Colon (tissue), 2 donors: ENCODE results near the gene ERI3.

Experiments used
- FAIRE-seq: peaks from 2 replicates; lab custom pipeline; 2012; peaks lifted over from hg19 to GRCh38; lab: Jason Lieb, UNC
- donor health status: control.
- donor health status: control.

Gene ERI3

GRCh38 chr1:44354840-44355581, at the start of gene ERI3:
Gene ERI3, minus strand, starts transcription at chr1:44355257. Its CDS starts 231 bp downstream, at chr1:44355026.
- no peak for FAIRE-seq

GRCh38 chr1:44401256-44402228, 46.5 kb upstream of the ERI3 start:
- FAIRE-seq, result no peak

GRCh38 chr1:44390277-44390676, 35.2 kb upstream of the ERI3 start:
- FAIRE-seq, result no peak

- no peak for FAIRE-seq
These were observed 34.4 kb upstream of the ERI3 start for GRCh38 chr1:44389437-44389836.

GRCh38 chr1:44388551-44388950, 33.5 kb upstream of the ERI3 start:
- no peak for FAIRE-seq

- FAIRE-seq, result no peak
These were observed 25.7 kb upstream of the ERI3 start for GRCh38 chr1:44380666-44381177.

GRCh38 chr1:44377925-44378784, 23.1 kb upstream of the ERI3 start:
- no peak for FAIRE-seq

- FAIRE-seq, result no peak
These were observed 20.5 kb upstream of the ERI3 start for GRCh38 chr1:44375547-44375946.

- FAIRE-seq, result no peak
These were observed 16.1 kb upstream of the ERI3 start for GRCh38 chr1:44371206-44371605.

GRCh38 chr1:44368471-44369151, 13.6 kb upstream of the ERI3 start:
- no peak for FAIRE-seq

- no peak for FAIRE-seq
These were observed 12.9 kb upstream of the ERI3 start for GRCh38 chr1:44367944-44368343.

GRCh38 chr1:44366371-44366975, 11.4 kb upstream of the ERI3 start:
- FAIRE-seq, result no peak

- FAIRE-seq, result no peak
These were observed 6.4 kb upstream of the ERI3 start for GRCh38 chr1:44361478-44361877.

GRCh38 chr1:44359234-44359935, 4.3 kb upstream of the ERI3 start:
- FAIRE-seq, result no peak

- FAIRE-seq, result no peak
These were observed 2.7 kb upstream of the ERI3 start for GRCh38 chr1:44357710-44358109.

- FAIRE-seq, result no peak
These were observed 687 bp upstream of the ERI3 start for GRCh38 chr1:44355582-44356305.

GRCh38 chr1:44354268-44354839, 703 bp downstream of the ERI3 start:
- FAIRE-seq, result no peak

- no peak for FAIRE-seq
These were observed 1.5 kb downstream of the ERI3 start for GRCh38 chr1:44353604-44354003.

- FAIRE-seq, result no peak
These were observed 3.8 kb downstream of the ERI3 start for GRCh38 chr1:44351289-44351688.
